ENCODE measurements around the gene THTPA.

The THTPA gene

GRCh38 chr14:23518709-23519108 is 37.4 kb upstream of the THTPA start:
- TF ChIP-seq, protein P1, sequence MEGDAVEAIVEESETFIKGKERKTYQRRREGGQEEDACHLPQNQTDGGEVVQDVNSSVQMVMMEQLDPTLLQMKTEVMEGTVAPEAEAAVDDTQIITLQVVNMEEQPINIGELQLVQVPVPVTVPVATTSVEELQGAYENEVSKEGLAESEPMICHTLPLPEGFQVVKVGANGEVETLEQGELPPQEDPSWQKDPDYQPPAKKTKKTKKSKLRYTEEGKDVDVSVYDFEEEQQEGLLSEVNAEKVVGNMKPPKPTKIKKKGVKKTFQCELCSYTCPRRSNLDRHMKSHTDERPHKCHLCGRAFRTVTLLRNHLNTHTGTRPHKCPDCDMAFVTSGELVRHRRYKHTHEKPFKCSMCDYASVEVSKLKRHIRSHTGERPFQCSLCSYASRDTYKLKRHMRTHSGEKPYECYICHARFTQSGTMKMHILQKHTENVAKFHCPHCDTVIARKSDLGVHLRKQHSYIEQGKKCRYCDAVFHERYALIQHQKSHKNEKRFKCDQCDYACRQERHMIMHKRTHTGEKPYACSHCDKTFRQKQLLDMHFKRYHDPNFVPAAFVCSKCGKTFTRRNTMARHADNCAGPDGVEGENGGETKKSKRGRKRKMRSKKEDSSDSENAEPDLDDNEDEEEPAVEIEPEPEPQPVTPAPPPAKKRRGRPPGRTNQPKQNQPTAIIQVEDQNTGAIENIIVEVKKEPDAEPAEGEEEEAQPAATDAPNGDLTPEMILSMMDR (IDR thresholded peaks at IDR 0.05; ENCODE audit: control insufficient read depth, insufficient read depth, low read depth, low read length, missing control alignments) = no peak
- no peak for DNase-seq (ENCODE audit: low read depth)
- no peak overlapping the region for H3K4me3 ChIP-seq (ENCODE audit: control insufficient read depth, low read depth, low read length)

- DNase-seq (ENCODE audit: low read depth) = no peak
- no peak overlapping the region for H3K4me3 ChIP-seq (ENCODE audit: control insufficient read depth, low read depth, low read length)
- TF ChIP-seq, protein P1 (IDR thresholded peaks at IDR 0.05; ENCODE audit: control insufficient read depth, insufficient read depth, low read depth, low read length, missing control alignments) = no peak
These were observed 35.1 kb upstream of the THTPA start for GRCh38 chr14:23520899-23521533.

GRCh38 chr14:23521785-23522640 is 34.1 kb upstream of the THTPA start:
- no peak for DNase-seq (ENCODE audit: low read depth)
- TF ChIP-seq, protein P1 (IDR thresholded peaks at IDR 0.05; ENCODE audit: control insufficient read depth, insufficient read depth, low read depth, low read length, missing control alignments) = no peak
- no peak overlapping the region for H3K4me3 ChIP-seq (ENCODE audit: control insufficient read depth, low read depth, low read length)

DNA sequence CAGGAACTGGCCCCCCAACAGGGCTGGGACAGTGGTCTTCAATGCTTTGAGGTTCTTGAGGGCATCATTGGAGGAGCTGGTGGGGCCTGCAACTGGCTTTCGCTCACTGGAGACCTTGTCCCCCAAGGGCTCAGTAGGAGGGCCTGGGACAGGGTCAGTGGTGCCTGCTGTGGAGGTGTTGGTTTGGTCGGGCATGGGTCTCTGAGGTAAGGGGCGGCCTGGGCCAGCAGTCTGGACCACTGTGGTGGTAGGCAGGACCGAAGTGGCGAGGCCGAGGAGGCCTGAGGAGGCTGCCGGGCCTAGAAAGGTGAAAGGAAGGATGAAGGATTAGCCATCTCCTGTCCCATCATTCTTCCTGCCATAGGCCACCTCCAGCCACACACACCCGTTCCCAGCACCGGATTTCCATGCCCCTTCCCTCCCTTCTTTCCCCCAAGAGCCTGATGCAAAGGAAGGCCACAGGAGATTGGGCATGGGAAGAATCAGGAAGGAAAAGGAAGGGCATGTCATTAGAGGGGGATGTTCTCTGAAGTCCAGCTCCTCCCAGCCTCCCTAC is 33.4 kb upstream of the THTPA start:
- no peak for DNase-seq (ENCODE audit: low read depth)

GRCh38 chr14:23523229-23524016 is 32.6 kb upstream of the THTPA start:
- no peak for DNase-seq (ENCODE audit: low read depth)
- TF ChIP-seq, protein P1 (IDR thresholded peaks at IDR 0.05; ENCODE audit: control insufficient read depth, insufficient read depth, low read depth, low read length, missing control alignments) = no peak
- H3K4me3 ChIP-seq (ENCODE audit: control insufficient read depth, low read depth, low read length) = no peak overlapping the region

More for the DNA sequence above, 33.4 kb upstream of the THTPA start:
- no peak overlapping the region for H3K4me3 ChIP-seq (ENCODE audit: control insufficient read depth, low read depth, low read length)
- TF ChIP-seq, protein P1 (IDR thresholded peaks at IDR 0.05; ENCODE audit: control insufficient read depth, insufficient read depth, low read depth, low read length, missing control alignments) = no peak

- TF ChIP-seq, protein P1 (IDR thresholded peaks at IDR 0.05; ENCODE audit: control insufficient read depth, insufficient read depth, low read depth, low read length, missing control alignments) = no peak
These were observed 31.1 kb upstream of the THTPA start for GRCh38 chr14:23524954-23525353.

More at GRCh38 chr14:23524954-23525353, 31.1 kb upstream of the THTPA start:
- no peak for DNase-seq (ENCODE audit: low read depth)
- H3K4me3 ChIP-seq (ENCODE audit: control insufficient read depth, low read depth, low read length) = no peak overlapping the region
